ENCODE results near the gene GPC4.

Gene GPC4

DNA sequence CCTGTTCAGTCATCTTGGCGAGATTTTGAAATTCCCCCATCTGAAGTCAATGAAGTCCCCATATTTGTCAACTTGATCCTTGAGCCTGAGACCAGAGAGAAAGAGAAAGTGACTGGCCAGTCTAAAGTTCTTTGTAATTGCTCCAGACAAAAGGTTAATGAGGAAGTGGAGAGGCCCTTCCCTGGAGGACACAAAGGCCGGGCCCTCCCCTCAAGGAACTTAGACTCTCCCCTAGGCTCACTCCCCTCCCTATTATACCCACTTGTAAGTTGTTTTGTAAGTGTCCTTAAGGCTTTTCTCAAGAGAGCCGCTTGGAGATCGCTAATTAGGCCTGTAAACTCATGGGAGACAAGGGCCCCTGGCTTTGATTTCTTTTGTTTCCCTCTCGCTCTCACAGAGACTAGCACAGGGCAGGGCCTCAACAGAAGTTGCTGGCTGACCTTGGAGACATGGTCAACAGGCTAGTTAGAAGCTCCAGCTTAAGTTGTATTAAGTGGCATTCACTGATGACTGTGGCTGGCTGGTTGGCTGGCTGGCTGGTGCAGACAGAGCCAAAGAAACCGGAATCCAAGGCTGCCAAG, 20.3 kb upstream of the GPC4 start:
- H3K27ac ChIP-seq (ENCODE audit: low read length) = no peak overlapping the region
- H3K4me3 ChIP-seq (ENCODE audit: low read length) = no peak overlapping the region
- no peak overlapping the region for H3K9ac ChIP-seq (ENCODE audit: low read length)
- H3K9me3 ChIP-seq (ENCODE audit: control insufficient read depth, low read depth, low read length) = no peaks in the 10 kb centered on the region
- no peaks in the 10 kb centered on the region for H3K27me3 ChIP-seq (ENCODE audit: control insufficient read depth, insufficient read depth, low read length)
- H3K36me3 ChIP-seq (ENCODE audit: control insufficient read depth, low read depth, low read length) = no peaks in the 10 kb centered on the region
- H3K4me1 ChIP-seq (ENCODE audit: control insufficient read depth, low read depth, low read length) = peaks cover 24% of the 10 kb centered on the region

DNA sequence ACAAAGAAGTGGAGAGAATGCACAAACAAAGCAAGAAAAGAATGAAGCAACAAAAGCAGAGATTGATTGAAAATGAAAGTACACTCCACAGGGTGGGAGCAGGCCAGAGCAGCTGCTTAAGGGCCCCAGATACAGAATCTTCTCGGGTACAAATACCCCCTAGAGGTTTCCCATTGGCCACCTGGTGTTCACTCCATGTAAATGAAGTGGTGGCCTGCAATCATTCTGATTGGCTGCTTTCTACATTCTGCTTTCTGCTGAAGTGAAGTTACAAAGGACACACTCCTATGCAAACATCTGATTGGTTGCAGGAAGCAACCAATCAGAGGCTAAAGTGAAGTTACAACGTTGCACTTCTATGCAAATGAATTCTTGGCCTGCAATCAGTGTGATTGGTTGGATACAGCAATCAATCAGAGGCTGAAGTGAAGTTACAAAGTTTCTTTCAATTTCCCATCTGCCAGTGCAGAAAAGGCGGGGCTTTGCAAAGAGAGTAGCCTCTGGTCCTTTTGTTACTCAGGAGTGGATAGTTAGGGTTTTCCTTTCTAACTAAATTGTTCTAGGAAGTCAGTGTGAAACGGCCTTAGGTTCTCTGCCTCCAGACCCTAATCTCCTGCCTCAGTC, 19.0 kb upstream of the GPC4 start:
- no peaks in the 10 kb centered on the region for H3K27me3 ChIP-seq (ENCODE audit: control insufficient read depth, insufficient read depth, low read length)
- no peak overlapping the region for H3K4me3 ChIP-seq (ENCODE audit: low read length)
- no peak overlapping the region for H3K27ac ChIP-seq (ENCODE audit: low read length)
- peaks cover 18% of the 10 kb centered on the region for H3K4me1 ChIP-seq (ENCODE audit: control insufficient read depth, low read depth, low read length)
- no peaks in the 10 kb centered on the region for H3K36me3 ChIP-seq (ENCODE audit: control insufficient read depth, low read depth, low read length)
- H3K9me3 ChIP-seq (ENCODE audit: control insufficient read depth, low read depth, low read length) = no peaks in the 10 kb centered on the region
- no peak overlapping the region for H3K9ac ChIP-seq (ENCODE audit: low read length)

DNA sequence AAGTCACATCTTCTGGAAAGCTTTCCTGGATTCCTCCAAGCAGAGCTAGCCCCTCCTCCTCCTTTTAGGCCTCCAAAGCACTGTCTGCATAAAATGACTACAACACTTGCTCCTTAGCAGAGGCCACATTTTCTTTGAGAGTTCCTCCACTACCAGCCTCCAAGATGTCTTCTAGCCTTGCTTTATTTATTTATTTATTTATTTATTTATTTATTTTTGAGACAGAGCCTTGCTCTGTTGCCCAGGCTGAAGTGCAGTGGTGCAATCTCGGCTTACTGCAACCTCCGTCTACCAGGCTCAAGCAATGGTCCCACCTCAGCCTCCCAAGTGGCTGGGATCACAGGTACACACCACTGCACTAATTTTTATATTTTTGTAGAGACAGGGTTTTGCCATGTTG, 4.6 kb upstream of the GPC4 start:
- Histone ChIP-seq H3K9ac (ENCODE audit: low read length) (no peak overlapping the region), H3K4me3 (ENCODE audit: low read length) (no peak overlapping the region), H3K4me1 (ENCODE audit: control insufficient read depth, low read depth, low read length) (peaks cover 7% of the 10 kb centered on the region), H3K27ac (ENCODE audit: low read length) (no peak overlapping the region), H3K9me3 (ENCODE audit: control insufficient read depth, low read depth, low read length) (peaks cover 17% of the 10 kb centered on the region), H3K36me3 (ENCODE audit: control insufficient read depth, low read depth, low read length) (no peaks in the 10 kb centered on the region), H3K27me3 (ENCODE audit: control insufficient read depth, insufficient read depth, low read length) (peaks cover 14% of the 10 kb centered on the region)

DNA sequence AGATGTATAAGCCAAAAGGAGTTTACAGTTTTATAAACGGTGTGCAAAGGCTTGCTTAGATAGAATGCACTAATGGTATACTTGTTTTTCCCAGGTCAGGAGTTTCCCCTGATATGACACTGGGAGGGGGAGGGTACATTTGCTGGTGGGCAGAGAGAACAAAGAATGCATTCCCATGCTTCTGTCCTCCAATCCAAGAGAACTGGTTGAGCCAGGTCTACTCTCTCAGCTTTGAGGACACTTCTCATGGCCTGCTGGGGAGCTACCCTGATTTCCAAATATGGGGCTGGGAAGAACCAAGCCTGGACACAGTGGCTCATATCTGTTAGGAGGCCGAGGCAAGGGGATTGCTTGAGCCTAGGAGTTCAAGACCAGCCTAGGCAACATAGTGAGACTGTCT, 3.3 kb upstream of the GPC4 start:
- Histone ChIP-seq H3K9me3 (ENCODE audit: control insufficient read depth, low read depth, low read length) (peaks cover 17% of the 10 kb centered on the region), H3K9ac (ENCODE audit: low read length) (no peak overlapping the region), H3K4me1 (ENCODE audit: control insufficient read depth, low read depth, low read length) (peaks cover 7% of the 10 kb centered on the region), H3K27ac (ENCODE audit: low read length) (no peak overlapping the region), H3K27me3 (ENCODE audit: control insufficient read depth, insufficient read depth, low read length) (peaks cover 14% of the 10 kb centered on the region), H3K4me3 (ENCODE audit: low read length) (no peak overlapping the region), H3K36me3 (ENCODE audit: control insufficient read depth, low read depth, low read length) (no peaks in the 10 kb centered on the region)

DNA sequence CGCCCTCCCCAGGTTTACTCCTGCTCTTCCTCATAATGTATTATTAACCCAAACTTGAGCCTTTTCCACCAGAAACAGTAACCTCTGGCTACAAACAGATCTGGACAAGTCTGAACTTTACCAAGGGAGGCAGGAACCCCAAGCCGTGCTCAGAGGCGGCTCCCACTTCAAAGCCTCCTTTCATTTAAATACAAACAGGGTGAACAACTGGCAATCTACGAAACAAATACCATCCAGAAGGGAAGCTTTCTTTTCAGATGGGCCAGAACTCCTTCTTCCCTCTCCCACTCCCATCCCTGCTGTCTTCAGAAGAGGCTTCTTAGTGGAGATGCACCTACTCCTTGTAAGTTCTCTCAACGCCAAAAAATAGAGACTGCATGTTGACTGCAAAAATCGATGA, 2.1 kb upstream of the GPC4 start:
- no peak overlapping the region for H3K27ac ChIP-seq (ENCODE audit: low read length)
- peaks cover 13% of the 10 kb centered on the region for H3K4me1 ChIP-seq (ENCODE audit: control insufficient read depth, low read depth, low read length)
- no peak overlapping the region for H3K4me3 ChIP-seq (ENCODE audit: low read length)
- no peaks in the 10 kb centered on the region for H3K36me3 ChIP-seq (ENCODE audit: control insufficient read depth, low read depth, low read length)
- H3K27me3 ChIP-seq (ENCODE audit: control insufficient read depth, insufficient read depth, low read length) = peaks cover 14% of the 10 kb centered on the region
- no peak overlapping the region for H3K9ac ChIP-seq (ENCODE audit: low read length)
- H3K9me3 ChIP-seq (ENCODE audit: control insufficient read depth, low read depth, low read length) = peaks cover 17% of the 10 kb centered on the region

DNA sequence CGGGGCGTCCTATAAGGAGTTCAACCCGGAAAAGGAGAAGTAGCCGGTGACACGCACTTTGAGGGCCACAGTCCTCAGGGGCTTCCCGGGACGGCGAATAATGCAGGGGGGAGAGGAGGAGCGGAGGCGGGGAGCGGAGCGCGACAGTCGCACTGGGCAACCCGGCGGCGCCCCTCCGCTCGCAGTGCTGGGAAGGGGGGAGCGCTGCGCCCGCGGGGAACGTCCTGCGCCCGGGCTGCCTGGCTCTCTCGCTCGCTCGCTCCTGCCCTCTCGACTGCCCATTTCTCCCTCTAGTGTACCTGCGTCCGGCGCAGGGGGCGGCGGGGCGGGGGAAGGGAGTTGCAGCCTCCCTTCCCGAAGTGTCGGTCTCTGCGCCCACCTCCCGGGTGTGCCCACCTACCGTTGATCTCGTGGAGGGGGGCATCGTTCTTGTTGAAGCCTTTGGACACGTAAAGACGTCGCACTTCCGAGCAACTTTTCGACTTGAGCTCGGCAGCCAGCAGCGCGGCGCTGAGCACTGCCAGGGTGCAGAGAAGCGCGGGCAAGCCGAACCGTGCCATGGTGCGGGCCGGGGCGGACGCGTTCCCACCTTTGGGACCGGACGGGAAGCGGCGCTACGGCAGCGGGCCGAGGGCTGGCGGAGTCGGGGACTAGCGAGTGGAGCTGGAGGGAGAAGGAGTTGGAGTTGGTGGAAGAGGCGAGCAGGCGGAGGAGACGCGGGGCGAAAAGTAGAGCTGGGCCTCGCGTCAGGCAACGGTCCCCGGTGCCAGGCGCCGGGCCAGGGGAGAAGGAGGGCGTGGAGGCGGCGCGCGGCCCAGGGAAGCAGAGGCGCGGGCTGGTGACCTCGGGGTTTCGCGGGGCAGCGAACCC, 648 bp downstream of the GPC4 start:
- Histone ChIP-seq H3K9ac (ENCODE audit: low read length) (peak overlapping the region; percentile 53), H3K4me3 (ENCODE audit: low read length) (peak overlapping the region; percentile 77), H3K27ac (ENCODE audit: low read length) (no peak overlapping the region)

DNA sequence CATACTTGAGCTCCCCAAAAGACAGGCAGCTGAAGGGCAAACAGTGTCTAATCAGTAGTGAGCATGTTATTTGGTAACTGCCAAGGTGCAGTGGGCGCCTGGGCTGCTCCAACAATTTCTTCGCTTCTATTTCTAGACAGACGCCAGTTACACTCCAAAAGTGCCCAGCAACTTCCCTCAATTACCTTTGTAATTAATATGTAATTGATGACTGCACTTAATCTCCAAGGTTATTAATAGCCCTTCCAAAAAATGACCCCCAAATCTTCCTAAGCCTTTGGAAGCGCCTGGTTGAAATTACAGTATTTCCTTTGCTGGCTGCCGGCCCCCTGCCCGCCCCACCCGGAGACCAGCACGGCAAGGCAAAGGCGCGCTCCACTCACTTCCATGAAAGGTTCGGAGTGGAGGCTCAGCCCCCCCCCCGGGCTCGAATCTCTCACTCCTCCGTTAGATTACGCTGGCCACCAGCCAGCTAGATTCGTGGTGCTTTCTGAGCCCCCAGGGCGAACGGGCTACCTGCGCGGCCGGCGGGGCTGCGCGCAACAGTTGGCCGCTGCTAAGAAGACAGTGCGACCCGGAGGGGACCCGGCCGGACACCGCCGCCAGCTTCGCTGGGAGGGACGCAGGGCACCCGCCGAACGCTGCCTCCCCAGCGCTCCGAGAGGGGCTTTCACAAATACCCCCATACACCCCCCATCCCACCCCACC, 1.9 kb downstream of the GPC4 start:
- Histone ChIP-seq H3K9me3 (ENCODE audit: control insufficient read depth, low read depth, low read length) (peaks cover 9% of the 10 kb centered on the region), H3K9ac (ENCODE audit: low read length) (peak overlapping the region; percentile 53), H3K27me3 (ENCODE audit: control insufficient read depth, insufficient read depth, low read length) (peaks cover 14% of the 10 kb centered on the region), H3K4me3 (ENCODE audit: low read length) (peak overlapping the region; percentile 77), H3K4me1 (ENCODE audit: control insufficient read depth, low read depth, low read length) (peaks cover 20% of the 10 kb centered on the region), H3K27ac (ENCODE audit: low read length) (no peak overlapping the region), H3K36me3 (ENCODE audit: control insufficient read depth, low read depth, low read length) (peaks cover 6% of the 10 kb centered on the region)

More for the DNA sequence above, 648 bp downstream of the GPC4 start:
- Histone ChIP-seq H3K36me3 (ENCODE audit: control insufficient read depth, low read depth, low read length) (peaks cover 6% of the 10 kb centered on the region), H3K4me1 (ENCODE audit: control insufficient read depth, low read depth, low read length) (peaks cover 20% of the 10 kb centered on the region), H3K9me3 (ENCODE audit: control insufficient read depth, low read depth, low read length) (peaks cover 13% of the 10 kb centered on the region), H3K27me3 (ENCODE audit: control insufficient read depth, insufficient read depth, low read length) (peaks cover 14% of the 10 kb centered on the region)

DNA sequence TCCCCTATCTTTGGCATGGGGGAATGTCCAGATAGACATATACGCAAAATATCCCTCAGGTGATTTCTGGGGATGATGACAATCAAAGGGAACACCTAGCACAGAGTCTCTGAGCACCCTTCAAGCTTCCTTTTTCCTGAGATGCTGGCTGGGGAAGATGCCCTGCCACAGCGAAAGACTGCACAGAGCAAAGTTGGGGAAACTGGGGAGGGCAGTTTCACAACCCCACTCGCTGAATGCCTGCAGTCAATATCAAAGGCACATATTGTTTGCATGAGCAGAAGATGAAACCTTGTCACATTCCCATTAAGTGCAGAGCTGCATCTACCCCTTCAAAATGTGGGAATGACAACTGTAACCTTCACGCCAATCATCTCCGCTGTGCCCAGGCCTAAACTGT, 2.6 kb downstream of the GPC4 start:
- peaks cover 6% of the 10 kb centered on the region for H3K36me3 ChIP-seq (ENCODE audit: control insufficient read depth, low read depth, low read length)
- peaks cover 20% of the 10 kb centered on the region for H3K4me1 ChIP-seq (ENCODE audit: control insufficient read depth, low read depth, low read length)
- H3K9ac ChIP-seq (ENCODE audit: low read length) = peak overlapping the region; percentile 18
- peaks cover 9% of the 10 kb centered on the region for H3K27me3 ChIP-seq (ENCODE audit: control insufficient read depth, insufficient read depth, low read length)
- no peak overlapping the region for H3K27ac ChIP-seq (ENCODE audit: low read length)
- H3K9me3 ChIP-seq (ENCODE audit: control insufficient read depth, low read depth, low read length) = peaks cover 3% of the 10 kb centered on the region
- H3K4me3 ChIP-seq (ENCODE audit: low read length) = peak overlapping the region; percentile 77

DNA sequence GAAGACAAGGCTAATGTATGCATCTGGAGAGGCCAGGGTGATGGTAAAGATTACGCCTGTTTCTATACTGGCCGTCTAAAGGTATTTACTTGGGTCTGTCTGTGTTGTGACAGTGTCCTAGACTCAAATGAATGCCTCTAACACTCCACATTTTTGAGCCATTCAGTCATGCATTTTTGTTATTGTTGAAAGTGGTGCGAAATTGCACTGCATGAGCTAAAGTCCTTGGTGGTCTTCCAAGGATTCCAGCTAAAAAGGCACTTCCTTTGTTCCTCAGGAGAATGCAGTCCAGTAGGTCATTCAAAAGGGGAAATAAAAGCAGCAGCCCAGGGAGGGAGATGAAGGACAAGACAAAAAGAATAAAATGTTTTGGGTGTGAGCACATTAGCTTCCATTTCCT, 3.0 kb downstream of the GPC4 start:
- H3K9me3 ChIP-seq (ENCODE audit: control insufficient read depth, low read depth, low read length) = peaks cover 3% of the 10 kb centered on the region
- H3K36me3 ChIP-seq (ENCODE audit: control insufficient read depth, low read depth, low read length) = peaks cover 6% of the 10 kb centered on the region
- H3K9ac ChIP-seq (ENCODE audit: low read length) = no peak overlapping the region
- peaks cover 9% of the 10 kb centered on the region for H3K27me3 ChIP-seq (ENCODE audit: control insufficient read depth, insufficient read depth, low read length)
- no peak overlapping the region for H3K27ac ChIP-seq (ENCODE audit: low read length)
- peak overlapping the region; percentile 77 for H3K4me3 ChIP-seq (ENCODE audit: low read length)
- H3K4me1 ChIP-seq (ENCODE audit: control insufficient read depth, low read depth, low read length) = peaks cover 20% of the 10 kb centered on the region

DNA sequence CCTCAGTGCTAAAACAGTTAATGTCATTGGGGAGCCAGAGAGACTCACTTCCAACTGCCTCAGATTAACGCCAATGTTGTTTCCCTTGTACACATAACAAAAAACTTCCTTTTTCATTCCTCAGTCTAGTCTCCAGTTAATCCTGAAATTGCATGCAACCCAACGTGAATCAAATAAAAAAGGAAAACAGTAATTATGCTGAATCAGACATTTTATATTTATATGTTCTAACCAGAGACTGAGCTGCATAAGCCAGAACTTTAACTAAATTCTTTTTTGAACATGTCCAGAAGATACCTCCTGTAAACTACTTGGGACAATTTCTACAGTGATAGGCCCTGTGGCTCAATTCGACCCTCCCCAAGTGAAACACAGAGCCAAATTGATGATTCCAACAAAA, 4.7 kb downstream of the GPC4 start:
- Histone ChIP-seq H3K9me3 (ENCODE audit: control insufficient read depth, low read depth, low read length) (peaks cover 6% of the 10 kb centered on the region), H3K9ac (ENCODE audit: low read length) (no peak overlapping the region), H3K4me3 (ENCODE audit: low read length) (no peak overlapping the region), H3K27me3 (ENCODE audit: control insufficient read depth, insufficient read depth, low read length) (no peaks in the 10 kb centered on the region), H3K27ac (ENCODE audit: low read length) (no peak overlapping the region), H3K4me1 (ENCODE audit: control insufficient read depth, low read depth, low read length) (peaks cover 13% of the 10 kb centered on the region), H3K36me3 (ENCODE audit: control insufficient read depth, low read depth, low read length) (peaks cover 9% of the 10 kb centered on the region)

DNA sequence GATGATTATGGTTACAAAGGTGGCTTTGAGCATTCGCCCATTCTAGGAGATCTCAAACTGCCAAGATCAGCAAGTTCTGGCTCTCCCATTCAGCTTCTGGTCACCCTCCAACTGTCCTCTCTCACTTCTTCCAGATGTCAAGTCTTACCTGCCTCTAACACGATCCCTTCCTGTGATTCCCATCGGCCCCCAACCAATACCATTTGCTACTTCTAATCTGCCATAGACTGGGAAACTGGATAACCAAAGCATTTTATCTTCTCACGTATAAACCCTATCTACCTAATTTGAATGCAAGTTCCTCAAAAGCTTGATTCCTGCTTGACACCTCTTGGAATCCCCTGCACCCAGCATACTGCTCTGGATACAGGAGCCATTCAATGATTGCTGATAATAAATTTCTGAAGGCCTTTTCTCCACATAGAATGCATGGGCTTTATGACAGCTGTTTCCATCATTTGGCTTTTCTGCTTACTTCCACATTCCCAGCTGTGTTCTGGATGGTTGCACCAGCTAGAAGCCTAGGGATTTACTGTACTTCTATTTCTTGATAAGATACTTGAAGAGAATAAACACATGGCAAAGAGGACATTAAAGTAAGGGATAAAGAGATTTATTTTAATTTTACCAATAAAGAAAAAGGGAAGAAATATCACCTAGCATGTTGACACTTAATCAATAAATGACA, 9.6 kb downstream of the GPC4 start:
- Histone ChIP-seq H3K27me3 (ENCODE audit: control insufficient read depth, insufficient read depth, low read length) (no peaks in the 10 kb centered on the region), H3K4me3 (ENCODE audit: low read length) (no peak overlapping the region), H3K9me3 (ENCODE audit: control insufficient read depth, low read depth, low read length) (peaks cover 3% of the 10 kb centered on the region), H3K4me1 (ENCODE audit: control insufficient read depth, low read depth, low read length) (no peaks in the 10 kb centered on the region), H3K9ac (ENCODE audit: low read length) (no peak overlapping the region), H3K27ac (ENCODE audit: low read length) (no peak overlapping the region), H3K36me3 (ENCODE audit: control insufficient read depth, low read depth, low read length) (peaks cover 8% of the 10 kb centered on the region)

Measured in iPS-18a (cell line).